HEK293 (cell line): ENCODE results near the gene CSF3R.

Experiments used
- CTCF ChIA-PET: fragments of 350-600 bp; formaldehyde crosslinking; extraction: SDS; loops from one replicate; lab custom pipeline; 2021; ENCODE audit warnings: antibody characterized with exemption; lab: Yijun Ruan, JAX
- POLR2A ChIA-PET: fragments of 300-600 bp; formaldehyde crosslinking; extraction: SDS; loops from one replicate; lab custom pipeline; 2020; ENCODE audit warnings: antibody characterized with exemption, inconsistent platforms; lab: Yijun Ruan, JAX
- H3K27ac ChIP-seq: fragments of 200-500 bp; sonication (Bioruptor generic); 2 replicates; pipeline ENCODE4 v1.5.1; 2014; ENCODE audit warnings: low read depth, low read length, control low read depth, inconsistent platforms; ENCODE audit errors: extremely low read depth
- H3K36me3 ChIP-seq, 2 experiments: fragments of 200-500 bp in 1 of 2; sonication (Bioruptor generic) in 1 of 2; 1 replicate in 1 of 2; 2 replicates in 1 of 2; pipeline ENCODE4 v1.5.1; 2014 to 2017; ENCODE audit warnings: inconsistent platforms in 2 of 2, low read length in 2 of 2; ENCODE audit not compliant: control insufficient read depth in 2 of 2, insufficient read depth in 1 of 2
- H3K4me1 ChIP-seq: fragments of 200-500 bp; sonication (Bioruptor generic); 2 replicates; pipeline ENCODE4 v1.5.1; 2014; ENCODE audit warnings: mild to moderate bottlenecking, low read length, inconsistent platforms; ENCODE audit not compliant: control insufficient read depth, insufficient read depth
- H3K4me3 ChIP-seq: 2 replicates; pipeline ENCODE4 v1.5.1; 2011; ENCODE audit warnings: low read depth, mild to moderate bottlenecking, control low read depth, low read length, moderate library complexity
- H3K9me3 ChIP-seq: fragments of 200-500 bp; sonication (Bioruptor generic); 2 replicates; pipeline ENCODE4 v1.5.1; 2014; ENCODE audit warnings: low read depth, low read length, inconsistent platforms; ENCODE audit not compliant: control insufficient read depth, insufficient read depth
- ATF2 ChIP-seq: fragments of 450-650 bp; formaldehyde crosslinking; IDR thresholded peaks from 2 replicates; pipeline ENCODE4 v1.5.1; 2016; ENCODE audit warnings: missing biosample characterization, missing genetic modification characterization, low read depth
- ELK4 ChIP-seq: IDR thresholded peaks from 2 replicates; pipeline ENCODE4 v1.6.1; 2011; ENCODE audit warnings: mild to moderate bottlenecking, low read depth, low read length, borderline replicate concordance
- HOXC10 ChIP-seq: sonication (generic); formaldehyde crosslinking; IDR thresholded peaks from 2 replicates; pipeline ENCODE4 v1.8.1; 2023; ENCODE audit warnings: mild to moderate bottlenecking, missing genetic modification reagents
- PRDM1 ChIP-seq: fragments of 450-650 bp; formaldehyde crosslinking; IDR thresholded peaks from 2 replicates; pipeline ENCODE4; 2016; ENCODE audit warnings: missing biosample characterization, missing genetic modification characterization
- SCRT1 ChIP-seq: fragments of 450-650 bp; formaldehyde crosslinking; IDR thresholded peaks from 2 replicates; pipeline ENCODE4 v1.5.1; 2016; ENCODE audit warnings: missing biosample characterization, missing genetic modification characterization, borderline replicate concordance
- ZBTB10 ChIP-seq: fragments of 450-650 bp; formaldehyde crosslinking; IDR thresholded peaks from 2 replicates; pipeline ENCODE4 v1.5.1; 2016; ENCODE audit warnings: missing biosample characterization, missing genetic modification characterization
- ZNF16 ChIP-seq: fragments of 450-650 bp; formaldehyde crosslinking; IDR thresholded peaks from 2 replicates; pipeline ENCODE4 v1.5.1; 2016; ENCODE audit warnings: low read depth, missing biosample characterization, missing genetic modification characterization
- ZNF23 ChIP-seq: fragments of 450-650 bp; formaldehyde crosslinking; IDR thresholded peaks from 2 replicates; pipeline ENCODE4 v1.5.1; 2016; ENCODE audit warnings: missing biosample characterization, missing genetic modification characterization, borderline replicate concordance
- ZNF302 ChIP-seq: fragments of 450-650 bp; formaldehyde crosslinking; IDR thresholded peaks from 2 replicates; pipeline ENCODE4 v1.5.1; 2016; ENCODE audit warnings: missing biosample characterization, missing genetic modification characterization, low read depth
- ZNF335 ChIP-seq: fragments of 450-650 bp; formaldehyde crosslinking; conservative IDR thresholded peaks from 2 replicates; pipeline ENCODE4 v1.5.1; 2016; ENCODE audit warnings: missing biosample characterization, missing genetic modification characterization
- ZNF354C ChIP-seq: fragments of 450-650 bp; formaldehyde crosslinking; IDR thresholded peaks from 2 replicates; pipeline ENCODE4 v1.5.1; 2016; ENCODE audit warnings: missing biosample characterization, missing genetic modification characterization, low read depth, borderline replicate concordance
- ZNF391 ChIP-seq: fragments of 450-650 bp; formaldehyde crosslinking; IDR thresholded peaks from 2 replicates; pipeline ENCODE4 v1.5.1; 2016; ENCODE audit warnings: low read depth, missing biosample characterization, missing genetic modification characterization, borderline replicate concordance
- ZNF394 ChIP-seq: fragments of 450-650 bp; formaldehyde crosslinking; IDR thresholded peaks from 2 replicates; pipeline ENCODE4 v1.5.1; 2016; ENCODE audit warnings: missing biosample characterization, missing genetic modification characterization, mild to moderate bottlenecking, moderate library complexity, borderline replicate concordance
- ZNF426 ChIP-seq: fragments of 450-650 bp; formaldehyde crosslinking; IDR thresholded peaks from 2 replicates; pipeline ENCODE4 v1.5.1; 2017; ENCODE audit warnings: missing biosample characterization, missing genetic modification characterization, mild to moderate bottlenecking, inconsistent platforms, moderate library complexity
- ZNF513 ChIP-seq: fragments of 450-650 bp; IDR thresholded peaks from 2 replicates; pipeline ENCODE4 v1.5.1; 2018; ENCODE audit warnings: missing biosample characterization, missing genetic modification characterization
- ZNF529 ChIP-seq: fragments of 450-650 bp; formaldehyde crosslinking; IDR thresholded peaks from 2 replicates; pipeline ENCODE4 v1.5.1; 2017; ENCODE audit warnings: missing genetic modification characterization, missing biosample characterization; ENCODE audit not compliant: insufficient replicate concordance
- ZNF544 ChIP-seq: fragments of 450-650 bp; formaldehyde crosslinking; IDR thresholded peaks from 2 replicates; pipeline ENCODE4 v1.5.0; 2017; ENCODE audit warnings: missing biosample characterization, missing genetic modification characterization
- ZNF549 ChIP-seq: fragments of 450-650 bp; IDR thresholded peaks from 2 replicates; pipeline ENCODE4 v1.5.1; 2018; ENCODE audit warnings: missing biosample characterization, missing genetic modification characterization, mild to moderate bottlenecking, inconsistent platforms, moderate library complexity
- ZNF580 ChIP-seq: fragments of 450-650 bp; formaldehyde crosslinking; IDR thresholded peaks from 2 replicates; pipeline ENCODE4 v1.5.1; 2016; ENCODE audit warnings: missing biosample characterization, missing genetic modification characterization
- ZNF600 ChIP-seq: fragments of 450-650 bp; formaldehyde crosslinking; IDR thresholded peaks from 2 replicates; pipeline ENCODE4 v1.5.1; 2016; ENCODE audit warnings: missing biosample characterization, missing genetic modification characterization
- ZNF623 ChIP-seq: fragments of 450-650 bp; formaldehyde crosslinking; IDR thresholded peaks from 2 replicates; pipeline ENCODE4 v1.5.1; 2016; ENCODE audit warnings: missing biosample characterization, missing genetic modification characterization
- ZNF654 ChIP-seq: fragments of 450-650 bp; formaldehyde crosslinking; IDR thresholded peaks from 2 replicates; pipeline ENCODE4 v1.5.1; 2016; ENCODE audit warnings: low read depth, missing biosample characterization, missing genetic modification characterization
- ZNF707 ChIP-seq: fragments of 450-650 bp; formaldehyde crosslinking; IDR thresholded peaks from 2 replicates; pipeline ENCODE4 v1.5.1; 2016; ENCODE audit warnings: missing biosample characterization, missing genetic modification characterization
- ZSCAN23 ChIP-seq: fragments of 450-650 bp; formaldehyde crosslinking; IDR thresholded peaks from 2 replicates; pipeline ENCODE4 v1.5.1; 2016; ENCODE audit warnings: missing biosample characterization, missing genetic modification characterization
- ZSCAN30 ChIP-seq: fragments of 450-650 bp; IDR thresholded peaks from 2 replicates; pipeline ENCODE4 v1.5.1; 2018; ENCODE audit warnings: missing biosample characterization, mild to moderate bottlenecking, missing genetic modification characterization, moderate library complexity

CSF3R gene

GRCh38 chr1:36525166-36525565 lies 42.5 kb upstream of the CSF3R start:
- CTCF ChIA-PET, result interaction anchor here (0.6 to 1.5 kb wide), 3 partner anchors 9 to 978 kb away, joined by 3 to 7 read pairs (median 3); no protein-coding TSS in a partner anchor
- H3K9me3 ChIP-seq, result no peaks in the 10 kb centered on the region

GRCh38 chr1:36524359-36525062 lies 41.8 kb upstream of the CSF3R start:
- Histone ChIP-seq H3K36me3 (no peaks in the 10 kb centered on the region), H3K4me1 (no peaks in the 10 kb centered on the region), H3K4me3 (no peak overlapping the region), H3K27ac (no peak overlapping the region), H3K9me3 (no peaks in the 10 kb centered on the region)
- CTCF ChIA-PET, result interaction anchor here (1.2 kb wide), 1 partner anchor 10 kb away, joined by 3 read pairs; no protein-coding TSS in a partner anchor
- POLR2A ChIA-PET, result no interaction called here
- TF ChIP-seq ZNF391, result no peak
- no peak for TF ChIP-seq ZNF354C (tag by site-specific recombination)
- no peak for TF ChIP-seq ZNF623 (tag by site-specific recombination)
- TF ChIP-seq ZSCAN30 (tag by site-specific recombination), result no peak
- no peak for TF ChIP-seq SCRT1
- TF ChIP-seq ZNF23 (tag by site-specific recombination), result no peak
- TF ChIP-seq ZNF544 (tag by site-specific recombination), result no peak
- TF ChIP-seq ZNF654 (tag by site-specific recombination), result no peak
- TF ChIP-seq ATF2 (tag by site-specific recombination), result no peak
- no peak for TF ChIP-seq ZNF529 (tag by site-specific recombination)

More at GRCh38 chr1:36525166-36525565, 42.5 kb upstream of the CSF3R start:
- H3K4me3 ChIP-seq, result no peak overlapping the region
- TF ChIP-seq ZNF513 (tag by site-specific recombination) (no peak), ZBTB10 (no peak), ELK4 (no peak), ZNF394 (tag by site-specific recombination) (no peak), ZNF335 (no peak), ZNF391 (no peak), ZSCAN23 (tag by site-specific recombination) (no peak), PRDM1 (no peak), HOXC10 (CRISPR knock-in tag) (no peak), ZNF549 (tag by site-specific recombination) (no peak), ZNF580 (tag by site-specific recombination) (no peak), ZNF16 (tag by site-specific recombination) (no peak), ZNF426 (tag by site-specific recombination) (no peak), ZNF302 (tag by site-specific recombination) (no peak), ZNF600 (tag by site-specific recombination) (no peak), ZNF23 (tag by site-specific recombination) (no peak), ZNF707 (no peak)
- POLR2A ChIA-PET, result no interaction called here
- no peaks in the 10 kb centered on the region for H3K4me1 ChIP-seq
- no peaks in the 10 kb centered on the region for H3K36me3 ChIP-seq
- no peak overlapping the region for H3K27ac ChIP-seq
